Stimulated activated CD8-positive, alpha-beta memory T cell treated with anti-CD3 and anti-CD28 coated beads, Interleukin-4, amount 100 ng/mL, for 24 hours (primary cell): Measurements from ENCODE around the gene PKNOX2.

ENCODE experiments used
- DNase-seq: peaks from one replicate; pipeline ENCODE4 v3.0.0-alpha.2; 2020; ENCODE audit warnings: low read depth

The PKNOX2 gene

GRCh38 chr11:125164422-125165110 lies at the start of gene PKNOX2:
TSS of gene PKNOX2 (plus strand) at chr11:125164751. CDS start at chr11:125351306, 186,555 bp downstream.
- peak; percentile 39 for DNase-seq

- no peak for DNase-seq
These were observed 47.1 kb upstream of the PKNOX2 start for GRCh38 chr11:125117429-125117828.

DNA sequence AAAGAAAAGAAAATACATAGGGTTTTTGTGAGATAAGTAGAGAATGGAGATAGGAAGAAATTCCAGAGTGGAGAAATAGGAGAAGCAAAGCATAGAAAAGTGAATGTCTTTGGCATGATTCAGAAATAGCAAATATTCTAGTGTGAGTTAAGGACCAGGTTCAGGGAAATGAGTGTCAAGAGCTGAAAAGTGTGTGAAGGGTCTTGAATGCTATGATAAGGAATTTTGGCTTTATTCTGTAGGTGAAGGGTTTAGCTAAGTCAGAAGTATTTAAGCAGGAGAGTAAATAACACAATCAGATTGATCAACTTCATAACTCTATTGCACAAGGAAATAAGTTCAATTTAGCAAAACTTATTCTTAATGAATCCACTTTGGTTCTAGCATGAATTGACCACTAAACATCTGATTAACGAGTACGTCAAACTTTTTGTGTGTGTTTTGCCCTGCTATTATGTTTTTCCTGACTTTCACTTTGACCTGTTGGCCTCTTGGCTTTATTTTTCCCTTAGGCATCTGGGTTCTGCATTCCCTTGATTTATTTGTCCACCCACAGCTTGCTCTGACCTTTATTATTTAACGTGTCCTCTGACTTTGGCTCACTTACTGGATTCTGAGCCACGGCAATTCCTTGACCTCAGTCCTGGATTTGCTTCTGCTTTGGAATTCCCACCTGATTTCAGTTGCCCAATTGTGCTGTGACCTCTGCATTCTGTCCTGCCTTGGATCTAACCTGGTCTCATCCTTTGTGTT lies 41.2 kb upstream of the PKNOX2 start:
- no peak for DNase-seq

DNA sequence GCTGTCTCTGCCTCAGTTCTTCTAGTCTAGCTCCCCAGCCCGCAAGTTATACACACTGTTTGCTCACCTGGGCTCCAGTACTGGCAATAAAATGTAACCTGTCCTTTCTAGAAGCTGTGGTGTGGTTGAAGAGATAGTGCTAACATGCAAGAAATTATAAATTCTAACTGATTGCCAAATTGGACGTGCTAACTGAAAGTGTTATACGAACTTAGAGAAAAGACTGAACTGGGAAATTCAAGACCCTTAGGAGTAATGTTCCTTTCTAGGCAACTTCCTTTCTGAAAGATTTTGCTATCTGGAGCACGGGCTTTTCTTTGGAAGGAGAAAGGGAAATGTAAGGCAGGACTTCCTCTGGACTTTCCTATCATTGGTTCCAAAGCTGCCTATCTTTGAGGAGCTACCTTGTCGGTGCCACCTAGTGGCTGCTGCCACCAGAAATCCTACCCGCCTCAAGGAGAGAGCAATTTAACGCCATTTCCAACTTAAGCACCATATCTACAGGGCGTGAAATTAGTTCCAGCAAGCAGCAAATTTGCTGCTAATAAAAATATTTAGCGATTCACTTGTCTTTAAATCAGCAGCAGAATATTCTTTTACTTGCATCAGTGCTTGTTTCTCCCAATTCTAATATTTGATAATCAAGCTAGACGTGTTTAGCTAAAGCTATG lies 40.5 kb upstream of the PKNOX2 start:
- peak; percentile 31 for DNase-seq

DNA sequence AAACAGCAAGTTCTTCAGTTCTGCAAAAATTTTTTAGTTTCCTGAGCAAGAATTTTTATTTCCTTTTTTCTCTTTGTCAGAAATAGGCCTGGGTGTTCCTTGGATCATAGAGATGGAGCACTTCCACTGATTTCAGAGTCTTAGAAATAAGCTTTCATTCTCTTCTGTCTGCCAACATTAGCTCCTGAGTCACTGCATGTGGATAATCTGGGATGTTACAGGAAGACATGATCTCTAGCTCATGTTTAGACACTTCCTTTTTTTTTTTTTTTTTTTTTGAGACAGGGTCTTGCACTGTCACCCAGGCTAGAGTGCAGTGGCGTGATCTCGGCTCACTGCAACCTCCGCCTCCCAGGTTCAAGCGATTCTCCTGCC lies 39.9 kb upstream of the PKNOX2 start:
- no peak for DNase-seq

DNA sequence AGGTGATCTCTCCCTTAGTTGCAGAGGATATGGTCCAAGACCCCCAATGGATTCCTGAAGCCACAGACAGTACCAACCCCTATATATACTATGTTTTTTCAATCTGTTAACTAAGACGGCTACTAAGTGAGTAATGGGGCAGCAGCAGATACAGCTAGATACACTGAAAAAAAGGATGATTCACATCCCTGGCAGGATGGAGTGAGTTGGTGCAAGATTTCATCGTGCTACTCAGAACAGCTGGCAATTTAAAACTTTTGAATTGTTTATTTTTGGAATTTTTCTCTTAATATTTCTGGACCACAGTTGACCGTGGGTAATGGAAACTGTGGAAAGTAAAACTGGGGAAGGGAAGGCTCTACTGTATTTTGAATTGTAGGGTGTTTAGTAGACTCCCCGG lies 36.1 kb upstream of the PKNOX2 start:
- no peak for DNase-seq

GRCh38 chr11:125129316-125129993 lies 35.1 kb upstream of the PKNOX2 start:
- no peak for DNase-seq

DNA sequence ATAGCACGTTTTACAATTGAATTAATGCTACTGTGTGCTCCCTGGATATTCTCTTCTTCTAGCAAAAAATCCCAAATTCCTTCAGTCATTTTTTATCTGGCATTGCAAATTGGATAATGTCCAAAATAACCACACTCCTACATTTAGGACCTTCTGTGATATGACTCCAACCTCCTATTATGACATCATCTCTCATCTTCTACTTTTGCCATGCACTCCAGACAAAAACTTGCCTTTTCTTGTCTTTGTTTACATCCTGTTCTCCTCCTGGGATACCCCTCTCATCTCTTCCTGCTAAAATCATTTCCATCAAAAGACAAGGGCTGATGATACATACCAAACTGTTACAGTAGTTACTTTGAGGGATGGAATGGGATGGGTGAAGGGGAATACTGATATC lies 32.5 kb upstream of the PKNOX2 start:
- DNase-seq, result no peak

DNA sequence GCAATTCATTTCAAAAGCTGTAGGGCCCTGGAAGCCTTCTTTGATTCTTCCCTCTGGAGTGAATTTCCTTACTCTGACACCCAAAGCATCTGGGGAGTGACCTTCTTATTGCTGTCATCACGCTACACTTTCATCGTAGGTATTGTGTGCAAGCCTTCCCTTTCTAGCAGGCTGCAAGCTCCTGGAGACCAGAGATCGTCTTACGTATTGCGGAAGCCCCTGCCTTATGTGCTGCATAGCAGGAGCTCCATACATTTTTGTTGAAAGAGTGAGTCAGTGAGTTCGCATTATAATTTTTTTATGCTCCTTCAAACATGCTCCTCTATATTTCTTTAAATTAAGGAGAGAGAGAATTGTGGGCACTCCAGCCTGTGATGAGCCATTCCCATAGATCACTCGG lies 32.0 kb upstream of the PKNOX2 start:
- no peak for DNase-seq

DNA sequence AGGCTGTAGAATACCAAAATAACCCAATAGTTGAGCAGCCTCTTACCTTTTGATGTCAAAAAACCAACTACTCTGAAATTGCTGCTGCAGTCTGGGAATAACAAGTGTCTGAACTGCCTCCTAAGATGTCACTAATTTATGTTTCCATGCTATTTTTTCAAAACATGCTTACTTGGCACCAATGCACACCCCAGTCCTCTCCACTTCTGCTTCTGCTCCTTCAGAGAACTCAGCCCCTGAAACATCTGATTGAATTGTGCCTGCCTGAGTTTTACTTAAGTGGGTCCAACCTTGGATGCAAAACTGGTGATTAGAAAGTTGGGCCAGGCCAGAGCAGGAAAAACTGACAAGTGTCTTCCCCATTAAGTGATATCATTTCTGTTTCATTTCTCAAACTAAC lies 28.6 kb upstream of the PKNOX2 start:
- no peak for DNase-seq

- DNase-seq, result no peak
These were observed 25.6 kb upstream of the PKNOX2 start for GRCh38 chr11:125138966-125139365.

- no peak for DNase-seq
These were observed 24.8 kb upstream of the PKNOX2 start for GRCh38 chr11:125139778-125140177.

DNA sequence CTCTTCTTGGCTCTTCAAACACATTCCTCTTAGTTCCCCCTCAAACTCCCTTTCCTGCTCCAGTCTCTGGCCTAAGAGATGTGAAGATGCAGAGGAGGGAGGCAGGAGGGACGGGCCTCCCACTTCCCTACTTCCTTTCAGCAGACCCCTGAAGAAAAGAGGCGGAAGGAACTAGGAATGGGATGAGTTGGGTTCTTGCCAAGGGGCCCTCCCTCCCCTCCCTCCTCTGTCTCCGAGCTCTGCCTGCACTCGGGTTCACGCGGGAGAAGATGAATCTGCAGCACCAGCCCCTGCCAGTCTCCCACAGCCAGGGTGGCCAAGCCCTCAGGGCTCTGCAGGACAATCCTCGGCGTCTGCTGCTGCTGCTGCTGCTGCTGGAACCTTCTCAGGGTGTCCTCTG lies 24.3 kb upstream of the PKNOX2 start:
- no peak for DNase-seq

DNA sequence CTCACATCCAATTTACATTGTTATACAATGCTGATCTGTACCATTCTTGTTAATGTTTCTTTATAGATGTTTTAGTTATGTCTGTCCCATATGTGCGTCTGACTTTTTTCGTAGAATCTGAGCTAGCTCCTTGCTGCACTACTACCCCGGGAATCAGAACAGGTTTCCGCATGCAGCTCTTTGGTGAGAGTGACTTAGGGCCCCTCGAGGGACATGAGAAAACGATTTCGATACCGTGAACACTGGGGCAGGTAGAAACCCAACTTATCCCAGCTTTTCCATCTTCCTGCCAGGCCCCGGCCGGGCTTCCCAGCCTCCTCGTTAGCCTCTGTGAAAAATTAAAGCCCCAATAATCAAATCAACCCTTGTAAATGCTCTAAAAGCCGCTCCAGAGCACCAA lies 23.4 kb upstream of the PKNOX2 start:
- no peak for DNase-seq

DNA sequence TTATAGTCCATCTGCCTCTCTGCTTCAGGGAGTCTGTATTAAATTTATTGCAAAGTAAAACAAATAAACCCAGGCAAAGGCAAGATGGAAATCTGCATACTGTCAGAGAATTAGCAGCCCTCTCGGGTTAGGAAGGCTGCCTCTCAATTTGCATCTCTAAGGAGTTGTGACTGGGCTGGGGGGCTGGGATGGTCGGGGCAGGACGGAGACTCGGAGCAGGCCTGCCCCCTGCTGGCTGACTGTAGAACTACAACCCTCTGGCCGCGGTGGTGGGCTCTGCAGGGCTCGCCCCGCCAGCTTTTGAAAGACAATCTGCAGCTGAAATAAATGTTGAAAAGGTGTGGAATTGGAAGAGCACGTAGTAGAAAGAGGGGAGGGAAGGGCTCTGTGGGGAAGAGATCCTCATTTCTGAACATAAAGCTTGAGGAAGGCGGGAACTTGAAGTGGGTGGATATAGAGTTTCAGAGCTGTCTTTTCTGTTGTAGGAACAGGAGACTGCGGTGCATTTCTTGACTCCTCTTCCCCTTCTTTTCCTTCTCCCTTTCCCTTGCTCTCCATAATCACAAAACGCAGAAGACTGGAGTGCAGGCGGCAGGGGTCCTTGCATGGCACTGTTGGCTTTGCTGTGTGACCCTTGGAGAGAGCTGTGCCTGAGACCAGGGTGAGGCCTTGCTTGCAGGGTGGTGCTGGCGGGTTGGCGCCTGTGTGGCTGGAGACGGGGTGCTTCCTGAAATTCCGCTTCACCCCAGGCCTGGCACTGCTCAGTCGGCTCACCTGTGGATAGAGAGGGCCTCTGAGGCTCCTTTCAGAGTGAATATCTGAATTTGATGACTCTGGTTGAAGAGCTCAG lies 22.6 kb upstream of the PKNOX2 start:
- DNase-seq, result peak; percentile 38

DNA sequence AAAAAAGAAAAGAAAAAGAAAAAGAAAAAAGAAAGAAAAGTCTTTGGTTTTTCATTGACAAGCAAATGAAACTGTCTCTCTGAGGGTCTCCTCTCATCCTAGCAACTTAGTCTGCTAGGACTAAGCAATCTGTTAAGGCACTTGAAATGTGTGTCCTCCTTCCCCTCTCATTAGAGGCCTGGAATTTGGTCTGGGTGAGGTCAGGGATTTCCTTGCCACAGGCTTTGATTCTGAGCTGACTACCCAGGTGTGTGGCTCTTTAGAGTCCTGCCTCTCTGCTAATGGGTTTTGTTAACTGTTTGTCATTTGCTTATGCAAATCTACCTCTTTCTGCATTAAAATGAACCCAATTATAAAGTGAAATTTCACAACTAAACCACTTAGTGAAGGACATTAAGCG lies 18.3 kb upstream of the PKNOX2 start:
- DNase-seq, result no peak

GRCh38 chr11:125147280-125147679 lies 17.3 kb upstream of the PKNOX2 start:
- no peak for DNase-seq

- DNase-seq, result no peak
These were observed 16.5 kb upstream of the PKNOX2 start for GRCh38 chr11:125148011-125148410.

DNA sequence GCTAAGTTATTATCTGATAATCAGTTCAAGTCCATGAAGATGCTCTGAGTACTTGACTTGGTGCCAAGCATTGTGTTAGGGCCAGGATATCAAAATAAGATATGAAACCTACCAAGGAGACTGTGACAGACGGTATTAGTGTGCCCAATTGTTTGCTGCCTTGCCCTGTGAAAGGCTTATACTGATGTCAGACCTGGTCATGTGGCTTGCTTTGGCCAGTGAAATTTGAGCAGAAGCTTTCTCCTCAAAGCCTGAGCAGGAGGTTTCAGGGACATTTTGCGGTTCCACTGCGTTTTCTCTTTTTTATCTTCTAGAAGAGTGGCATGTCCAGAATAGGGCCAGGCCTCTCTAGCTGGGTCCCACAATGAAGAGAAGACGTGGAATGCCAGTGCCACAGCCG lies 15.8 kb upstream of the PKNOX2 start:
- DNase-seq, result no peak

- DNase-seq, result no peak
These were observed 10.7 kb upstream of the PKNOX2 start for GRCh38 chr11:125153837-125154236.

DNA sequence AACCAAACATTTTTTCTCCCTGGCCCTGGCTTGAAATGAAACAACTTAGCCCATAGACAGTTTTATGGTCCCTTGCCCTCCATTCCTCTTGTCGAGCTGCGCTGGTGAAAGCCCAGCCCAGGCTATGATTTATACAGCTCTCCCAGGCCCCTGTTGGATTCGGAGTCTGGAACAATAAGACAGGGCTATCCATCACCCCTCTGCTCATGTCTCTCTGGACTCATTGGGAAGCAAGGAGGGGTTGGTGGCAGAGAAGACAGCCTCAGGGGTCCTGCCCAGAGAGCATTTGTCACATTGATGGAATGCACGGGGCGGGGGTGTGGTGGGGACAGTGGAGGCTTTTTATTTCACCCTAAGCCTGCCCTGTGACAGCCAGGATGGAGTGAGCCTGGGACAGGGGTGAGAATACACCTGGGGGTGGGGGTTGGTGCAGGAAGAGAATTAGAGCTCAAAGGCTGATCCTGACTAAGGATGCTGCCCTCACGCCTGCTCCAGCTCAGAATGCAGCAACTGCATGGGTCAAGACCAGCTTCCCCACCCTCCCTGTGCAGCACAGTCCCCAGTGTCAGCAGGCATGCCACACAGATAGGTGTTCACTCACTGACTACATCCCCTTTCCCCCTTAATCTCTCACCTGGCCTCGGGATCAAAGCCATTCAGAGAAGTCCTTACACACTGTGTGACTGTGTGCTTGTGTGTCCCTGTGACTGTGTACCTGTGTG lies 10.0 kb upstream of the PKNOX2 start:
- DNase-seq, result no peak
